WTC11 (cell line): Measurements from ENCODE around the gene BCAS3. TPM values are rescaled to one million over a fixed set of nuclear protein-coding genes. Genes with fewer than 3 reads are reported as not detected.

Experiments
- ATAC-seq: fragments of 200-7000 bp; cut with Tn5 transposase; 2 replicates; pipeline ENCODE4 v1.10.0; 2021; ENCODE audit warnings: mild to moderate bottlenecking, moderate library complexity
- CTCF ChIA-PET: fragments of 300-600 bp; sonication (Branson Sonifier 250); formaldehyde crosslinking; loops from one replicate; lab custom pipeline; 2021; ENCODE audit warnings: antibody characterized with exemption; lab: Charles Lee
- POLR2A ChIA-PET: fragments of 350-600 bp; sonication (Branson Sonifier 250); formaldehyde crosslinking; loops from one replicate; lab custom pipeline; 2021; ENCODE audit warnings: antibody characterized with exemption; lab: Charles Lee
- DNase-seq: peaks from one replicate; pipeline ENCODE4 v3.0.0; 2021; ENCODE audit warnings: low spot score
- H3K27ac Mint-ChIP-seq: 2 replicates; pipeline ENCODE4 v1.8.0; 2021; ENCODE audit warnings: mixed read lengths
- H3K27me3 Mint-ChIP-seq: 2 replicates; pipeline ENCODE4 v1.8.0; 2021; ENCODE audit warnings: low read depth, mild to moderate bottlenecking, moderate library complexity, mixed read lengths
- H3K36me3 Mint-ChIP-seq: 2 replicates; pipeline ENCODE4 v1.8.0; 2021; ENCODE audit warnings: mixed read lengths
- H3K4me1 Mint-ChIP-seq: 2 replicates; pipeline ENCODE4 v1.8.0; 2022; ENCODE audit warnings: mixed read lengths
- H3K4me3 Mint-ChIP-seq: 2 replicates; pipeline ENCODE4 v1.8.0; 2021; ENCODE audit warnings: mild to moderate bottlenecking, moderate library complexity, mixed read lengths
- H3K9me3 Mint-ChIP-seq: 2 replicates; pipeline ENCODE4 v1.8.0; 2021; ENCODE audit warnings: mixed read lengths
- ATF6 ChIP-seq: sonication (generic); formaldehyde crosslinking; IDR thresholded peaks from 2 replicates; pipeline ENCODE4 v1.8.1; 2023; ENCODE audit warnings: mild to moderate bottlenecking, missing genetic modification reagents
- CDX4 ChIP-seq: fragments of 250-450 bp; sonication (Bioruptor Pico); IDR thresholded peaks from 2 replicates; pipeline ENCODE4 v1.9.0; 2021; ENCODE audit warnings: moderate library complexity, mild to moderate bottlenecking, inconsistent platforms, borderline replicate concordance
- E2F4 ChIP-seq: sonication (generic); formaldehyde crosslinking; IDR thresholded peaks from 2 replicates; pipeline ENCODE4 v1.8.1; 2022; ENCODE audit warnings: low read depth, mild to moderate bottlenecking, moderate library complexity, missing genetic modification reagents, borderline replicate concordance
- FOXP1 ChIP-seq: sonication (generic); formaldehyde crosslinking; IDR thresholded peaks from 2 replicates; pipeline ENCODE4 v1.8.0; 2022; ENCODE audit warnings: missing genetic modification reagents, mild to moderate bottlenecking, moderate library complexity, borderline replicate concordance
- FOXP4 ChIP-seq: sonication (generic); formaldehyde crosslinking; IDR thresholded peaks from 2 replicates; pipeline ENCODE4 v1.8.0; 2022; ENCODE audit warnings: mild to moderate bottlenecking, missing genetic modification reagents
- GABPB1 ChIP-seq: sonication (generic); formaldehyde crosslinking; IDR thresholded peaks from 2 replicates; pipeline ENCODE4 v1.8.1; 2023; ENCODE audit warnings: mild to moderate bottlenecking, missing genetic modification reagents
- JAZF1 ChIP-seq: fragments of 250-450 bp; sonication (Bioruptor Pico); IDR thresholded peaks from 2 replicates; pipeline ENCODE4 v1.9.0; 2021; ENCODE audit warnings: moderate library complexity, mild to moderate bottlenecking, inconsistent platforms
- JUN ChIP-seq: sonication (generic); formaldehyde crosslinking; IDR thresholded peaks from 2 replicates; pipeline ENCODE4 v1.8.0; 2023; ENCODE audit warnings: mild to moderate bottlenecking, missing genetic modification reagents
- NFE2L1 ChIP-seq: sonication (generic); formaldehyde crosslinking; IDR thresholded peaks from 2 replicates; pipeline ENCODE4 v1.8.1; 2023; ENCODE audit warnings: missing genetic modification reagents
- SMAD3 ChIP-seq: sonication (generic); formaldehyde crosslinking; IDR thresholded peaks from 2 replicates; pipeline ENCODE4 v1.8.0; 2022; ENCODE audit warnings: missing genetic modification reagents, mild to moderate bottlenecking, borderline replicate concordance
- SMAD4 ChIP-seq: sonication (generic); formaldehyde crosslinking; IDR thresholded peaks from 2 replicates; pipeline ENCODE4 v1.8.0; 2022; ENCODE audit warnings: mild to moderate bottlenecking, missing genetic modification reagents
- TCF7 ChIP-seq: sonication (generic); formaldehyde crosslinking; IDR thresholded peaks from 2 replicates; pipeline ENCODE4 v1.8.0; 2022; ENCODE audit warnings: mild to moderate bottlenecking, low read depth, missing genetic modification reagents, moderate library complexity
- TEAD4 ChIP-seq: sonication (generic); formaldehyde crosslinking; IDR thresholded peaks from 2 replicates; pipeline ENCODE4 v1.8.0; 2022; ENCODE audit warnings: mild to moderate bottlenecking, missing genetic modification reagents
- TP53 ChIP-seq: sonication (generic); formaldehyde crosslinking; IDR thresholded peaks from 2 replicates; pipeline ENCODE4 v1.8.1; 2023; ENCODE audit warnings: mild to moderate bottlenecking, missing genetic modification reagents
- ZMAT4 ChIP-seq: fragments of 250-450 bp; sonication (Bioruptor Pico); IDR thresholded peaks from 2 replicates; pipeline ENCODE4 v1.9.0; 2021; ENCODE audit warnings: mild to moderate bottlenecking
- ZNF232 ChIP-seq: sonication (generic); formaldehyde crosslinking; IDR thresholded peaks from 2 replicates; pipeline ENCODE4 v1.8.0; 2022; ENCODE audit warnings: mild to moderate bottlenecking, missing genetic modification reagents
- ZNF423 ChIP-seq: fragments of 250-450 bp; sonication (Bioruptor Pico); IDR thresholded peaks from 2 replicates; pipeline ENCODE4 v2.1.2; 2022; ENCODE audit warnings: mild to moderate bottlenecking, moderate library complexity
- total RNA-seq: library from RNA; stranded (reverse); gene quantifications from 3 replicates; pipeline ENCODE4 v1.2.3, GENCODE V29; 2021
- TF ChIP-seq, protein P1 (sequence below): sonication (generic); formaldehyde crosslinking; IDR thresholded peaks from 2 replicates; pipeline ENCODE4 v1.8.0; 2022; ENCODE audit warnings: missing genetic modification reagents
- TF ChIP-seq, protein P2 (sequence below): sonication (generic); formaldehyde crosslinking; IDR thresholded peaks from 2 replicates; pipeline ENCODE4 v1.8.1; 2023; ENCODE audit warnings: mild to moderate bottlenecking, missing genetic modification reagents, borderline replicate concordance
- TF ChIP-seq, protein P3 (sequence below): sonication (generic); formaldehyde crosslinking; IDR thresholded peaks from 2 replicates; pipeline ENCODE4 v1.8.1; 2023; ENCODE audit warnings: mild to moderate bottlenecking, moderate library complexity, missing genetic modification reagents

The BCAS3 gene
- total RNA-seq, 1 experiment from 2014 or later, result 15.5 TPM

- H3K4me1 Mint-ChIP-seq, result no peaks in the 10 kb centered on the region
- DNase-seq, result no peak
- no peak for ATAC-seq
- no peaks in the 10 kb centered on the region for H3K27me3 Mint-ChIP-seq
- ChIA-PET CTCF (no interaction called here), POLR2A (no interaction called here)
- H3K9me3 Mint-ChIP-seq, result no peaks in the 10 kb centered on the region
- H3K4me3 Mint-ChIP-seq, result no peak overlapping the region
- TF ChIP-seq, protein P1, sequence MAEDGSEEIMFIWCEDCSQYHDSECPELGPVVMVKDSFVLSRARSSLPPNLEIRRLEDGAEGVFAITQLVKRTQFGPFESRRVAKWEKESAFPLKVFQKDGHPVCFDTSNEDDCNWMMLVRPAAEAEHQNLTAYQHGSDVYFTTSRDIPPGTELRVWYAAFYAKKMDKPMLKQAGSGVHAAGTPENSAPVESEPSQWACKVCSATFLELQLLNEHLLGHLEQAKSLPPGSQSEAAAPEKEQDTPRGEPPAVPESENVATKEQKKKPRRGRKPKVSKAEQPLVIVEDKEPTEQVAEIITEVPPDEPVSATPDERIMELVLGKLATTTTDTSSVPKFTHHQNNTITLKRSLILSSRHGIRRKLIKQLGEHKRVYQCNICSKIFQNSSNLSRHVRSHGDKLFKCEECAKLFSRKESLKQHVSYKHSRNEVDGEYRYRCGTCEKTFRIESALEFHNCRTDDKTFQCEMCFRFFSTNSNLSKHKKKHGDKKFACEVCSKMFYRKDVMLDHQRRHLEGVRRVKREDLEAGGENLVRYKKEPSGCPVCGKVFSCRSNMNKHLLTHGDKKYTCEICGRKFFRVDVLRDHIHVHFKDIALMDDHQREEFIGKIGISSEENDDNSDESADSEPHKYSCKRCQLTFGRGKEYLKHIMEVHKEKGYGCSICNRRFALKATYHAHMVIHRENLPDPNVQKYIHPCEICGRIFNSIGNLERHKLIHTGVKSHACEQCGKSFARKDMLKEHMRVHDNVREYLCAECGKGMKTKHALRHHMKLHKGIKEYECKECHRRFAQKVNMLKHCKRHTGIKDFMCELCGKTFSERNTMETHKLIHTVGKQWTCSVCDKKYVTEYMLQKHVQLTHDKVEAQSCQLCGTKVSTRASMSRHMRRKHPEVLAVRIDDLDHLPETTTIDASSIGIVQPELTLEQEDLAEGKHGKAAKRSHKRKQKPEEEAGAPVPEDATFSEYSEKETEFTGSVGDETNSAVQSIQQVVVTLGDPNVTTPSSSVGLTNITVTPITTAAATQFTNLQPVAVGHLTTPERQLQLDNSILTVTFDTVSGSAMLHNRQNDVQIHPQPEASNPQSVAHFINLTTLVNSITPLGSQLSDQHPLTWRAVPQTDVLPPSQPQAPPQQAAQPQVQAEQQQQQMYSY (CRISPR knock-in tag), result no peak
- TF ChIP-seq TCF7 (CRISPR knock-in tag) (no peak), NFE2L1 (CRISPR knock-in tag) (no peak), ZNF232 (no peak), JUN (CRISPR knock-in tag) (no peak), FOXP1 (no peak), TP53 (CRISPR knock-in tag) (no peak), GABPB1 (CRISPR knock-in tag) (no peak), SMAD4 (CRISPR knock-in tag) (no peak), JAZF1 (CRISPR knock-in tag) (no peak)
- TF ChIP-seq, protein P2, sequence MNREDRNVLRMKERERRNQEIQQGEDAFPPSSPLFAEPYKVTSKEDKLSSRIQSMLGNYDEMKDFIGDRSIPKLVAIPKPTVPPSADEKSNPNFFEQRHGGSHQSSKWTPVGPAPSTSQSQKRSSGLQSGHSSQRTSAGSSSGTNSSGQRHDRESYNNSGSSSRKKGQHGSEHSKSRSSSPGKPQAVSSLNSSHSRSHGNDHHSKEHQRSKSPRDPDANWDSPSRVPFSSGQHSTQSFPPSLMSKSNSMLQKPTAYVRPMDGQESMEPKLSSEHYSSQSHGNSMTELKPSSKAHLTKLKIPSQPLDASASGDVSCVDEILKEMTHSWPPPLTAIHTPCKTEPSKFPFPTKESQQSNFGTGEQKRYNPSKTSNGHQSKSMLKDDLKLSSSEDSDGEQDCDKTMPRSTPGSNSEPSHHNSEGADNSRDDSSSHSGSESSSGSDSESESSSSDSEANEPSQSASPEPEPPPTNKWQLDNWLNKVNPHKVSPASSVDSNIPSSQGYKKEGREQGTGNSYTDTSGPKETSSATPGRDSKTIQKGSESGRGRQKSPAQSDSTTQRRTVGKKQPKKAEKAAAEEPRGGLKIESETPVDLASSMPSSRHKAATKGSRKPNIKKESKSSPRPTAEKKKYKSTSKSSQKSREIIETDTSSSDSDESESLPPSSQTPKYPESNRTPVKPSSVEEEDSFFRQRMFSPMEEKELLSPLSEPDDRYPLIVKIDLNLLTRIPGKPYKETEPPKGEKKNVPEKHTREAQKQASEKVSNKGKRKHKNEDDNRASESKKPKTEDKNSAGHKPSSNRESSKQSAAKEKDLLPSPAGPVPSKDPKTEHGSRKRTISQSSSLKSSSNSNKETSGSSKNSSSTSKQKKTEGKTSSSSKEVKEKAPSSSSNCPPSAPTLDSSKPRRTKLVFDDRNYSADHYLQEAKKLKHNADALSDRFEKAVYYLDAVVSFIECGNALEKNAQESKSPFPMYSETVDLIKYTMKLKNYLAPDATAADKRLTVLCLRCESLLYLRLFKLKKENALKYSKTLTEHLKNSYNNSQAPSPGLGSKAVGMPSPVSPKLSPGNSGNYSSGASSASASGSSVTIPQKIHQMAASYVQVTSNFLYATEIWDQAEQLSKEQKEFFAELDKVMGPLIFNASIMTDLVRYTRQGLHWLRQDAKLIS (CRISPR knock-in tag), result no peak
- no peak overlapping the region for H3K27ac Mint-ChIP-seq
- no peaks in the 10 kb centered on the region for H3K36me3 Mint-ChIP-seq
Observed at GRCh38 chr17:60846175-60846574, 168.5 kb downstream of the BCAS3 start.

- H3K9me3 Mint-ChIP-seq, result peaks cover 6% of the 10 kb centered on the region
- ATAC-seq, result peak; percentile 52
- no peak for TF ChIP-seq JAZF1 (CRISPR knock-in tag)
- no peak for TF ChIP-seq ZMAT4 (CRISPR knock-in tag)
- TF ChIP-seq FOXP4 (CRISPR knock-in tag), result no peak
- TF ChIP-seq, protein P3, sequence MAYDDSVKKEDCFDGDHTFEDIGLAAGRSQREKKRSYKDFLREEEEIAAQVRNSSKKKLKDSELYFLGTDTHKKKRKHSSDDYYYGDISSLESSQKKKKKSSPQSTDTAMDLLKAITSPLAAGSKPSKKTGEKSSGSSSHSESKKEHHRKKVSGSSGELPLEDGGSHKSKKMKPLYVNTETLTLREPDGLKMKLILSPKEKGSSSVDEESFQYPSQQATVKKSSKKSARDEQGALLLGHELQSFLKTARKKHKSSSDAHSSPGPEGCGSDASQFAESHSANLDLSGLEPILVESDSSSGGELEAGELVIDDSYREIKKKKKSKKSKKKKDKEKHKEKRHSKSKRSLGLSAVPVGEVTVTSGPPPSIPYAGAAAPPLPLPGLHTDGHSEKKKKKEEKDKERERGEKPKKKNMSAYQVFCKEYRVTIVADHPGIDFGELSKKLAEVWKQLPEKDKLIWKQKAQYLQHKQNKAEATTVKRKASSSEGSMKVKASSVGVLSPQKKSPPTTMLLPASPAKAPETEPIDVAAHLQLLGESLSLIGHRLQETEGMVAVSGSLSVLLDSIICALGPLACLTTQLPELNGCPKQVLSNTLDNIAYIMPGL (CRISPR knock-in tag), result no peak
- TF ChIP-seq TEAD4 (CRISPR knock-in tag), result no peak
- no peak for TF ChIP-seq SMAD3 (CRISPR knock-in tag)
- no peak for TF ChIP-seq E2F4 (CRISPR knock-in tag)
- TF ChIP-seq ATF6 (CRISPR knock-in tag), result no peak
- TF ChIP-seq CDX4 (CRISPR knock-in tag), result no peak
- TF ChIP-seq ZNF423, result no peak
Observed at GRCh38 chr17:60851181-60851580, 173.5 kb downstream of the BCAS3 start.

More at GRCh38 chr17:60851181-60851580, 173.5 kb downstream of the BCAS3 start:
- Mint-ChIP-seq H3K27ac (no peak overlapping the region), H3K4me1 (0 out of 2 replicates have a peak, but pooled peaks cover 6% of the 10 kb centered on the region), H3K27me3 (no peaks in the 10 kb centered on the region), H3K36me3 (0 out of 2 replicates have a peak, but pooled peaks cover 4% of the 10 kb centered on the region), H3K4me3 (no peak overlapping the region)
- ChIA-PET CTCF (interaction anchor here (0.6 kb wide), 1 partner anchor 138 kb away, joined by 3 read pairs; no protein-coding TSS in a partner anchor), POLR2A (interaction anchor here (0.6 kb wide), 2 partner anchors 10 to 52 kb away, joined by 5 to 7 read pairs; no protein-coding TSS in a partner anchor)
- peak; percentile 27 for DNase-seq
